Right renal pelvis (tissue), 4 donors: Measurements from ENCODE around the gene FAM20A. TPM values are rescaled to one million over a fixed set of nuclear protein-coding genes. Genes with fewer than 3 reads are reported as not detected.

ENCODE experiments used
- DNase-seq, 4 donors: peaks; one replicate each; pipeline ENCODE4 v3.0.0-alpha.2; 2013; ENCODE audit warnings: low read depth in 4 of 4, low spot score in 3 of 4, missing footprints in 1 of 4
- polyA plus RNA-seq, 4 donors: library from polyadenylated mRNA; unstranded; fragments of 120-200 nt; gene quantifications; one replicate each; pipeline ENCODE4 v1.2.1, GENCODE V29; 2013; ENCODE audit not compliant: insufficient read length in 4 of 4

FAM20A gene
- polyA plus RNA-seq, 4 donors: 8.7 to 12.6 (median 11.6) TPM

- DNase-seq: no peak
Measured at GRCh38 chr17:68570526-68570925, 30.6 kb downstream of the FAM20A start.

GRCh38 chr17:68569346-68569745 lies 31.8 kb downstream of the FAM20A start:
- no peak for DNase-seq

GRCh38 chr17:68568581-68568980 lies 32.6 kb downstream of the FAM20A start:
- no peak for DNase-seq

GRCh38 chr17:68567581-68567980 lies 33.6 kb downstream of the FAM20A start:
- no peak for DNase-seq

GRCh38 chr17:68567035-68567434 lies 34.1 kb downstream of the FAM20A start:
- no peak for DNase-seq

GRCh38 chr17:68566442-68566738 lies 34.8 kb downstream of the FAM20A start:
- DNase-seq: no peak

GRCh38 chr17:68565661-68566441 lies 35.3 kb downstream of the FAM20A start:
- DNase-seq: no peak

- DNase-seq: no peak
Measured at GRCh38 chr17:68564415-68565111, 36.6 kb downstream of the FAM20A start.

GRCh38 chr17:68562736-68563135 lies 38.4 kb downstream of the FAM20A start:
- DNase-seq: no peak

- DNase-seq: no peak
Measured at GRCh38 chr17:68560966-68561720, 40.0 kb downstream of the FAM20A start.

GRCh38 chr17:68559316-68559715 lies 41.9 kb downstream of the FAM20A start:
- DNase-seq: no peak

GRCh38 chr17:68556551-68556950 lies 44.6 kb downstream of the FAM20A start:
- no peak for DNase-seq

GRCh38 chr17:68544111-68544915 lies 56.9 kb downstream of the FAM20A start:
- no peak for DNase-seq

GRCh38 chr17:68542698-68543463 lies 58.3 kb downstream of the FAM20A start:
- no peak for DNase-seq

- DNase-seq: no peak
Measured at GRCh38 chr17:68541816-68542215, 59.4 kb downstream of the FAM20A start.

- DNase-seq: no peak
Measured at GRCh38 chr17:68540981-68541380, 60.2 kb downstream of the FAM20A start.

- DNase-seq: no peak
Measured at GRCh38 chr17:68539548-68540467, 61.4 kb downstream of the FAM20A start.

GRCh38 chr17:68535922-68536321 lies 65.2 kb downstream of the FAM20A start:
- no peak for DNase-seq

GRCh38 chr17:68534695-68535088 lies 66.5 kb downstream of the FAM20A start:
- no peak for DNase-seq
